WERI-Rb-1 (cell line): ENCODE data around the gene UMODL1.

Source experiments
- DNase-seq: peaks from one replicate; pipeline ENCODE4 v3.0.0-alpha.2; 2020
- H3K27ac ChIP-seq: fragments of 250-450 bp; sonication (Bioruptor Pico); 2 replicates; pipeline ENCODE4 v1.5.1; 2020; ENCODE audit warnings: mild to moderate bottlenecking, moderate library complexity
- H3K27me3 ChIP-seq: fragments of 250-450 bp; sonication (Bioruptor Pico); 2 replicates; pipeline ENCODE4 v1.5.1; 2021; ENCODE audit warnings: mild to moderate bottlenecking, low read depth, moderate library complexity; ENCODE audit not compliant: insufficient read depth, severe bottlenecking
- H3K36me3 ChIP-seq: fragments of 250-450 bp; sonication (Bioruptor Pico); 2 replicates; pipeline ENCODE4 v1.5.1; 2020; ENCODE audit warnings: mild to moderate bottlenecking, moderate library complexity
- H3K4me3 ChIP-seq: 2 replicates; pipeline ENCODE4 v1.5.1; 2011; ENCODE audit warnings: low read depth, mild to moderate bottlenecking, control low read depth, low read length
- H3K9me3 ChIP-seq: fragments of 250-450 bp; sonication (Bioruptor Pico); 2 replicates; pipeline ENCODE4 v1.5.1; 2021; ENCODE audit warnings: mild to moderate bottlenecking, moderate library complexity; ENCODE audit not compliant: severe bottlenecking
- TF ChIP-seq, protein P1 (sequence below): IDR thresholded peaks from 2 replicates; pipeline ENCODE4 v1.5.1; 2011; ENCODE audit warnings: low read depth, mild to moderate bottlenecking, control low read depth, inconsistent platforms, low read length

UMODL1 gene

GRCh38 chr21:42031241-42031640 lies 39.9 kb upstream of the UMODL1 start:
- no peaks in the 10 kb centered on the region for H3K36me3 ChIP-seq
- TF ChIP-seq, protein P1, sequence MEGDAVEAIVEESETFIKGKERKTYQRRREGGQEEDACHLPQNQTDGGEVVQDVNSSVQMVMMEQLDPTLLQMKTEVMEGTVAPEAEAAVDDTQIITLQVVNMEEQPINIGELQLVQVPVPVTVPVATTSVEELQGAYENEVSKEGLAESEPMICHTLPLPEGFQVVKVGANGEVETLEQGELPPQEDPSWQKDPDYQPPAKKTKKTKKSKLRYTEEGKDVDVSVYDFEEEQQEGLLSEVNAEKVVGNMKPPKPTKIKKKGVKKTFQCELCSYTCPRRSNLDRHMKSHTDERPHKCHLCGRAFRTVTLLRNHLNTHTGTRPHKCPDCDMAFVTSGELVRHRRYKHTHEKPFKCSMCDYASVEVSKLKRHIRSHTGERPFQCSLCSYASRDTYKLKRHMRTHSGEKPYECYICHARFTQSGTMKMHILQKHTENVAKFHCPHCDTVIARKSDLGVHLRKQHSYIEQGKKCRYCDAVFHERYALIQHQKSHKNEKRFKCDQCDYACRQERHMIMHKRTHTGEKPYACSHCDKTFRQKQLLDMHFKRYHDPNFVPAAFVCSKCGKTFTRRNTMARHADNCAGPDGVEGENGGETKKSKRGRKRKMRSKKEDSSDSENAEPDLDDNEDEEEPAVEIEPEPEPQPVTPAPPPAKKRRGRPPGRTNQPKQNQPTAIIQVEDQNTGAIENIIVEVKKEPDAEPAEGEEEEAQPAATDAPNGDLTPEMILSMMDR: no peak

DNA sequence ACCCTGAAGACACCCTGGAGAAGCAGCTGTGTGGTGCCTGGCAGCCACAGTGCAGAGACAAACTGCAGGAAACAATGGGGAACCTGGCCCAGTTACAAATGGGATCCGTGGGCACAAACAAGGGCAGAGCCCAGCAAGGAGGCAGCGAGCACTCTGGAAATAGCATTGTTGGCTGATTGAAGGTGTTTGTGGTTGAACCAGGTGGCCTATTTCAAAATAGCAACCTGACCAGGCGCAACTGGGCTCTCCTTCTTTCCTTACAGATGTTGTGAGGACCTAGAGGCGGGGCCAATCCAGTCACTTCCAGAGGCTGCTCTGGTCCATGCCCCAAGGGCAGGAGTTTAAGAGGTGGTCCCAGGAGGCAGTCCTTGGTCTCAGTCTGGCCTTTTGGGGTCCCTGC lies 39.3 kb upstream of the UMODL1 start:
- no peaks in the 10 kb centered on the region for H3K27me3 ChIP-seq
- H3K27ac ChIP-seq: no peak overlapping the region
- no peak overlapping the region for H3K4me3 ChIP-seq
- no peaks in the 10 kb centered on the region for H3K36me3 ChIP-seq
- DNase-seq: no peak
- H3K9me3 ChIP-seq: no peaks in the 10 kb centered on the region
- TF ChIP-seq, protein P1: no peak

More at GRCh38 chr21:42031241-42031640, 39.9 kb upstream of the UMODL1 start:
- Histone ChIP-seq H3K9me3 (no peaks in the 10 kb centered on the region), H3K4me3 (no peak overlapping the region), H3K27ac (no peak overlapping the region), H3K27me3 (no peaks in the 10 kb centered on the region)
- no peak for DNase-seq

GRCh38 chr21:42032266-42032665 lies 38.9 kb upstream of the UMODL1 start:
- DNase-seq: no peak
- TF ChIP-seq, protein P1: no peak
- no peak overlapping the region for H3K27ac ChIP-seq
- no peak overlapping the region for H3K4me3 ChIP-seq
- no peaks in the 10 kb centered on the region for H3K9me3 ChIP-seq
- H3K36me3 ChIP-seq: no peaks in the 10 kb centered on the region
- no peaks in the 10 kb centered on the region for H3K27me3 ChIP-seq

DNA sequence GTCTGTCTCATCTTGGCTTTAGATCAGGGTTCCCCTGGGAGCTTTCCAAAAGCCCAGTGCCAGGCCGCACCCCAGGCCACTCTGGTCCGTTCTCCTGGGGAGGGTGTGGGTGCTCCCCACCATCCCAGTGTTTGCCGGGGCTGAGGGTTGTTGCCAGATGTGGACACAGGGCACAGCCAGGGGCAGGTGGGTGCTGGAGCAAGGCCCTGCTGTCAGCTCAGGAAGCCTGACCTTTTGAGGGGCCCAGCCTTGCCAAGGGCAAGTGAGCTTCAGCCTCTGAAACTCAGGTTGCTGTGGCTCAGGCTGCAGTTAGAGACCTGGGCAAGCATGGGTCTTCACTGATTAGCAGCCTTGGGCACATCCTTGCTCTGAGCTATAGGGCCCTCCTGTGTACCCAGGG lies 38.1 kb upstream of the UMODL1 start:
- TF ChIP-seq, protein P1: no peak
- Histone ChIP-seq H3K27ac (no peak overlapping the region), H3K27me3 (no peaks in the 10 kb centered on the region), H3K36me3 (no peaks in the 10 kb centered on the region), H3K9me3 (no peaks in the 10 kb centered on the region), H3K4me3 (no peak overlapping the region)
- DNase-seq: no peak

DNA sequence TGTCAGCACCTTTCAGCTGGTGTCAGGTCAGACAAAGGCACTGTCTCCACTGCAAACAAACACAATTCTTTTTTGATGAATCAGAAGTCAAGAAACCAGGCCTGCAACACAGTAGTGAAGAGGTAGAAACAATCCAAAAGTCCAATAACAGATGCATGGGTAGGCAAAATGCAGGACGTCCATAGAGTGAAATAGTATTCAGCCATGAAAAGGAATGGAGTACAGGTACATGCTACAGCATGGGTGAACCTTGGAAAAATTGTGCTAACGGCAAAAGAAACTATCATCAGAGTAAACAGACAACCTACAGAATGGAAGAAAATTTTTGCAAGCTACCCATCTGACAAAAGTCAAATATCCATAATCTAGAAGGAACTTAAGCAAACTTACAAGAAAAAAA lies 34.8 kb upstream of the UMODL1 start:
- Histone ChIP-seq H3K27me3 (no peaks in the 10 kb centered on the region), H3K4me3 (no peak overlapping the region), H3K27ac (no peak overlapping the region), H3K9me3 (peaks cover 3% of the 10 kb centered on the region), H3K36me3 (no peaks in the 10 kb centered on the region)
- TF ChIP-seq, protein P1: no peak
- no peak for DNase-seq

- Histone ChIP-seq H3K36me3 (no peaks in the 10 kb centered on the region), H3K9me3 (peaks cover 3% of the 10 kb centered on the region), H3K27me3 (no peaks in the 10 kb centered on the region), H3K27ac (no peak overlapping the region), H3K4me3 (no peak overlapping the region)
- TF ChIP-seq, protein P1: no peak
- DNase-seq: no peak
These were observed 33.6 kb upstream of the UMODL1 start for GRCh38 chr21:42037516-42037915.
